Activated naive CD8-positive, alpha-beta T cell treated with anti-CD3 and anti-CD28 coated beads, Interleukin-2, amount 10 ng/mL, durations not matched to agents 7 days and 5 days (primary cell): ENCODE results near the gene UTP25. TPM values are rescaled to one million over a fixed set of nuclear protein-coding genes. Genes with fewer than 3 reads are reported as not detected.

Experiments
- total RNA-seq, 2 experiments: library from RNA; stranded (reverse); gene quantifications; one replicate each; pipeline ENCODE4 v1.2.3, GENCODE V29; 2021

UTP25 gene
- total RNA-seq, 2 experiments from 2014 or later, result 7.5 to 7.7 TPM

Other genes with a start within 250 kb of the UTP25 start
- gene CAMK1G, start 244.3 kb upstream of the UTP25 start, total RNA-seq, result not detected
- gene LAMB3, start 175.5 kb upstream of the UTP25 start, total RNA-seq, result under 1 TPM; 0.83 to 0.96 TPM
- under 1 TPM; 0.37 to 0.47 TPM for gene G0S2, start 152.6 kb upstream of the UTP25 start, total RNA-seq
- gene HSD11B1, start 123.1 kb upstream of the UTP25 start, total RNA-seq, result not detected
- 100 to 1,000 TPM; 392 to 403 TPM for gene TRAF3IP3, start 71.9 kb upstream of the UTP25 start, total RNA-seq
- gene C1orf74, start 43.4 kb upstream of the UTP25 start, total RNA-seq, result 1 to 10 TPM; 2.2 to 2.8 TPM
- gene IRF6, start 21.8 kb upstream of the UTP25 start, total RNA-seq, result 1 to 10 TPM; 1.7 to 2.0 TPM
- not detected for gene SYT14, start 110.2 kb downstream of the UTP25 start, total RNA-seq